GM19452 (cell line): ENCODE results near the gene RFX1.

Experiments
- ATAC-seq: cut with Tn5 transposase; IDR thresholded peaks from one replicate; pipeline ENCODE4 v1.9.1; 2021; ENCODE audit not compliant: unreplicated experiment

Gene RFX1

DNA sequence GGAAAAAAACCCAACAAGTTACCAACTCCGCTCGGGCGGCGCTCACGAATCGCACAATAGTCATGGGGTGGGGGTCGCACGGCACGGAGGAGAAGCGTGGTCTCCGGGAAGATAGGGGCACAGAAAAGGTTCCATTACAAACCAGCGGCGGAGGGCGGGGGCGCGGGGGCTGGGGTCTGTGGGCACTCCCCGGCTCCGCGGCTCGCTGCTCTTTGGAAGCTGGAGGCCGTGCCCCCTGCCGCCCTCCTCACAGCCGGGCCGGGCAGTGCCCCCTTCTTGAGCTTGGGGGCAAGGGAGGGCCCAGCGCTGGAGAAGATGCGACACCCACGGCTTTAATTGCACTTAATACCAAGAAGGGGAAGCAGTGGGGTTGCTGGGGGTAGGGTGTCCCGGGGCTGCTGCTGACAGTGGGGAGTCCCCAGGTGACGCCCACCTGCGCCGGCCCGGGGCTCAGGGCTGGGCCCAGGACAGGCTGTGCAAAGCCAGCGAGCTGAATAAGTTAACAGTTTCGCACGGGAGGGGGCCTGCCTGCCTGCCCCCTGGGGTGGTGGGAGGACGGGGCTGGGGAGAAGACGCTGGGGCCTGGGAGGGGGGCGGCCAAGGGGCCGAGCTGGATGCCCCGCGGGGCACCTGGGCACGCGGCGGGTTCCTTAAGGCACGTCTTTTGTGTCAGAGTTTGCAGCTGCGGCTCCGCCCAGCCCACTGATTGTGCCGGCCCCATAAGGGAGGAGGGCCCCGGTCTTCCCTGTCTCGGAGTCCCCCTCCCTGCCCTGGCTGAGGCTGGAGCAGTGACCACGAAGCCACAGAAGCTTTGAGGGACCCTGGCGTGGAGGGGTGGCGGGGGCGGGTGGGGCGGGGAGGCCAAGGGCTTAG is 44.1 kb downstream of the RFX1 start:
- ATAC-seq, result no peak

DNA sequence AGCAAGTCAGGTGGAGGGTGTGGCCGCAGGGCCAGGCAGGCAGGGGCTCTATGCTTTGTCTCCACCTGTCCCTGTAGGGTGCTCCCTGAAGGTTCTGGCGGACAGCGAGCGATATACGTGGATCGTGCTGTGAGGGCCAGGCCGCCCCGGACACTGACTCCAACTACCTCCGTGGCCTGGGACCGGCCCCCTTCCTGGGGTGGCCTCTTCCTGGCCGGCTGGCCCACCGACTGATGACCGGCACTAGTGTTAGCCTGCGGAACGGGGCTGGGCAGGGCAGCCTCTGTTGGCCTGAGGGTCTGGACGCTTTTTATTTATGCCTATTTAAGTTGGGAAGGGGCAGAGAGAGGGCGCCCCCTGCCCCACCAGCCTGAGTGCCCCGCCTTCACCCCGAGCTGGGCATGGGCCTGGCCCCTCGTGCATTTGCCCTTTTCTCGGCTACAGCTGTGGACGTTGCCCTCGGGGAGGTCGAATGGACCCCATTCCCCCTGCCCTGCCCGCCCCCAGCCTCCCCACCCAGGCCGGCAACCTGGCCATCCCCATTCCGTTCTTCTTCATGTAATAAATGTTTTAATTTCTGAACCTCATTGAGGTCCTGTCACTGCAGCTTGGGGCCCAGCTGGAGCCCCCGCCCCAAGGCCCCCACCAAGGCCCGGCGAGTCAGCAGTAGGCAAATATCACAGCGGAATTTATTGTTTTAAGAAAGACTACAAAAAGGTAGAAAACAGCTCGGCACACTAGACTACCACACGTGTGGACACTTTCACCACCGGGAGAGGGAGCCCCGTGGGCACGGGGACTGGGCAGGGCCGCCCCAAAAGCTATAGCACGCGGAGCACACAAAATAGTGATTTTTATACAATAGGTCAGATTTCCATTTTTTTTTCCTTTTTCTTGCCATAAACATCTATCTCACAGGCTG is 45.0 kb downstream of the RFX1 start:
- ATAC-seq, result no peak

GRCh38 chr19:13959962-13960862 is 45.9 kb downstream of the RFX1 start:
- ATAC-seq, result no peak

- ATAC-seq, result no peak
Observed at GRCh38 chr19:13959141-13959961, 46.8 kb downstream of the RFX1 start.

DNA sequence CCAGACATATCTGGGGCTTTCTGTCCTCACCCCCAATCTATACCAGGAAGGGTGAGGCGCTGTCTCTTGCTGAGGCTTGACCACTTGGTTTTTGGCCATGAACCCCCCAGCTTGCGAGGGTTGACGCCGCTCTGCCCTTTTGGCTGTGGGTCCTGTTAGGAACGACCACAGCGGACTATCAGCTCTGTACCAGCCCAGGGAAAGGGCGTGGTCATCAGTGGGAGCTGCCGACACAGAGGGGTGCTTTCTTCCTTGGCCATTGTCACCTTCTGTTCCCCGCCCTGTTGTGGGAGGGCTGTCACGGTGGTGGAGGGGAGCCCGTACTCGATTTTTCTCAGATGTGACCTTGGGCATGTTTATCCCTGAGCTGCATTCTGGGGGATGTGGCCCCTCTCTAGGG is 48.1 kb downstream of the RFX1 start:
- no peak for ATAC-seq

GRCh38 chr19:13957051-13957450 is 49.1 kb downstream of the RFX1 start:
- no peak for ATAC-seq

GRCh38 chr19:13956365-13956744 is 49.8 kb downstream of the RFX1 start:
- ATAC-seq, result no peak

DNA sequence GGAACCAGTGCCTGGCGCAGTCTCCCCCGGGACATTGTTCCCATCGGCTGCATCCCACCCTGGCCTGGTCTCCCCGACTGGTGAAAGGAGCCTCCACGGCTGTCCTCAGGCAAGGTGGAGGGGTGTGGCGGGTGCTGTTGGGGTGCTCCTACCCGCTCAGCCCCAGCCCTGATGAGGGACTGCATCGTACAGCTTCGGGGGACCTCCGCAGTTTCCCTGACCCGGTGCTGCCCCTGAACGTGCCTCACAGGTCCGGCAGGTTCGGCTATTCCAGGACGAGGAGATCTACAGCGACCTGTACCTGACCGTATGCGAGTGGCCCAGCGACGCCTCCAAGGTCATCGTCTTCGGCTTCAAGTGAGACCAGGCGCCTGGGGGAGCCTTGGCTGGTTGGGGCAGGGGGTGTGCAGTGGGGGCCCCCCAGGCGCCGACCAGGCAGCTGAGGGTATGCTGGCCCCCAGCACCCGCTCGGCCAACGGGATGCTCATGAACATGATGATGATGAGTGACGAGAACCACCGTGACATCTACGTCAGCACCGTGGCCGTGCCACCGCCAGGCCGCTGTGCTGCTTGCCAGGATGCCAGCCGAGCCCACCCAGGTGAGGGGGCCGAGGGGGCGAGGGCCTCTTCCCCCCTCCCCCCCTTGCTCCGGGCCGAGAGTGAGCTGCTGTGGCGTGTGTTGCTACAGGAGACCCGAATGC is 50.3 kb downstream of the RFX1 start:
- no peak for ATAC-seq

DNA sequence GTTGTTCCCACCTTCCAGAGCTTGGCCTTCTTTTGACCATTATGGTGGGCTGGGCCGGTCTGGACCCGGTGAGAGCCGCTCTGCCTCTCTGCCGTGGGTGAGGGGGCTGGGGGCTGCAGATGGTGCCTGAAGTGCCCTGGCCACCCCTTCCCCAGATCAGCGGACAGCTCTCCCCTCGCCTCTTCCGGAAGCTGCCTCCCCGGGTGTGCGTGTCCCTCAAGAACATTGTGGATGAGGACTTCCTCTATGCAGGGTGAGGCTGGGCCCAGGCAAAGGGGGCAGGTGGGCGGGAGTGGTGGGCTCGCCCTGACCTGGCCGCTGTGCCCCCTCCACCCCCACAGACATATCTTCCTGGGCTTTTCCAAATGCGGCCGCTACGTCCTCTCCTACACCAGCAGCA is 51.9 kb downstream of the RFX1 start:
- no peak for ATAC-seq

- no peak for ATAC-seq
Observed at GRCh38 chr19:13952931-13953531, 53.1 kb downstream of the RFX1 start.

DNA sequence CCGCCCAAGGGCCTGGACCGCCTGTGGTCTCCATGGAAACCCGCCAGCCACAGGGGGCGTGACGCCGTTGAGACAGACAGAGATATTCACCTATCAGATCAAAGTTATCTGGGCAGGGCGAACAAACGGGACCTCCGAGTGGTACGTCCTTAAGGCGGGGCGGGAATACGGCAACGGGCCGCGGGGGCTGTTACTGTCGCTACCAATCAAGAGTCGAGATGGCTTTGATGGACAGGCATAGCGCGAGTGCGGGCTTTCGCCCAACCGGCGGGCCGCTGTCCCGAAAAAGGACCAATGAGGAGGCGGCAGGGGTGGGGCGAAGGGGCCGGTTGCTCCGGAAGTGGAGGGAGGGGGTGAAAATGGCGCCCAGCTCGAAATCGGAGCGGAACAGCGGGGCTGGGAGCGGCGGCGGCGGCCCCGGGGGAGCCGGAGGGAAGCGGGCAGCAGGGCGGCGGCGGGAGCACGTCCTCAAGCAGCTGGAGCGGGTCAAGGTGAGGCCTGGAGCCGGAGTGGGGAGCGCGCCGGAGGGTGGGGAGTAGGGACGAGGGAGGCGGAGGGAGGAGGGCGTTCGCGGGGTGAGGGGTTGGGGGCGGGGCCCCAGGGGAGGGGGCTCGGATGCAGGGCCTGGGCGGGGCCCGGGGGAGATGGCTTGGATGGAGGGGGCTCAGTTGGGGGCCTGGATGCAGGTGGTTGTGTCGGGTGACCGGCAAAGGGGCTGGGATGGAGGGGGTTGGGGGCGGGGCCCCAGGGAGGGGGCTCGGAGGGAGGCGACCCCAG is 53.8 kb downstream of the RFX1 start, which contains the start of gene DCAF15:
Gene DCAF15 (plus strand): TSS at position 356 of the 777 bp plus-strand sequence. CDS start 4 bp downstream, at position 360.
- ATAC-seq, result peak; percentile 94

GRCh38 chr19:13951799-13952153 is 54.3 kb downstream of the RFX1 start:
- ATAC-seq, result no peak

DNA sequence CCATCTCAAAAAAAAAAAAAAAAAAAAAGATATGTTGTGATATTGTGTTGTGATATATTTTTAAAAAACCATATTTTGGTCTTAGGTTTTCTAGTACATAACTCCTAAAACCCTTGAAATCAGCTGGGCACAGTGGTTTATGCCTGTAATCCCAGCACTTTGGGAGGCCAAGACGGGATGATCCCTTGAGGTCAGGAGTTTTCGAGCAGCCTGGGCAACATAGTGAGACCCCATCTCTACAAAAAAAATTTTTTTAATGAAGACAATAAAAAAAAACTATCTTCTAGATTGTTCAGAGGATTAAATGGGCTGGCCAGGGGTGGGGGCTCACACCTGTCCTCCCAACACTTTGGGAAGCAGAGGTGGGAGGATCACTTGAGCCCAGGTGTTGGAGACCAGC is 55.1 kb downstream of the RFX1 start:
- no peak for ATAC-seq

DNA sequence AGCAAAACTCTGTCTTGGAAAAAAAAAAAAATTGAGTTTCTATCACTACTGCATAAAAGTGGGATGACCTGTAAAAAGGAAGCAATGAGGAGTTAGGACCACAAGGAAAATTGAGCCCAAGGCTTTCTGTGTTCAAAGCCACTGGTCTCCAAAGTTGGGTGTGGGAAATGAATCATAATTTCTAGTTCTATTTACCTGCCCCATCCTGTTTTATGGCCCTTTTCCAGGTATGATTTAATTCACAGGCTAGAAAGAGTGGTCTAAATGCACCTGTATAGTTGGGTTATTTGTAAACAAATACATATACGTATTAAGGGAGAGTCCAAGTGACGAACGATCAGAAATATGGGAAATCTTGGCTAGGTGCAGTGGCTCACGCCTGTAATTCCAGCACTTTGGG is 59.7 kb downstream of the RFX1 start:
- no peak for ATAC-seq

GRCh38 chr19:13942023-13942684 is 64.0 kb downstream of the RFX1 start:
- no peak for ATAC-seq

GRCh38 chr19:13938301-13939064 is 67.6 kb downstream of the RFX1 start, which contains the start of gene PODNL1:
Gene PODNL1, minus strand, starts transcription at chr19:13938417. Its CDS starts 236 bp downstream, at chr19:13938181.
- no peak for ATAC-seq
